Breast epithelium (tissue), 3 donors: Measurements from ENCODE around the gene FAM227B.

ENCODE experiments used
- POLR2A ChIP-seq: fragments of 450-650 bp; IDR thresholded peaks from one replicate; pipeline ENCODE4 v1.6.1; 2016; ENCODE audit warnings: antibody characterized with exemption, mild to moderate bottlenecking, moderate library complexity
- POLR2AphosphoS5 ChIP-seq, 3 donors: sonication (generic); formaldehyde crosslinking; IDR thresholded peaks; one replicate each; pipeline ENCODE4 v1.6.1; 2017; ENCODE audit warnings: antibody characterized with exemption in 3 of 3
- TF ChIP-seq, protein P1 (sequence below), 3 donors: fragments of 450-650 bp; IDR thresholded peaks; one replicate each; pipeline ENCODE4 v1.5.1; 2016 to 2017; ENCODE audit warnings: antibody characterized with exemption in 3 of 3, mild to moderate bottlenecking in 3 of 3, moderate library complexity in 3 of 3

DNA sequence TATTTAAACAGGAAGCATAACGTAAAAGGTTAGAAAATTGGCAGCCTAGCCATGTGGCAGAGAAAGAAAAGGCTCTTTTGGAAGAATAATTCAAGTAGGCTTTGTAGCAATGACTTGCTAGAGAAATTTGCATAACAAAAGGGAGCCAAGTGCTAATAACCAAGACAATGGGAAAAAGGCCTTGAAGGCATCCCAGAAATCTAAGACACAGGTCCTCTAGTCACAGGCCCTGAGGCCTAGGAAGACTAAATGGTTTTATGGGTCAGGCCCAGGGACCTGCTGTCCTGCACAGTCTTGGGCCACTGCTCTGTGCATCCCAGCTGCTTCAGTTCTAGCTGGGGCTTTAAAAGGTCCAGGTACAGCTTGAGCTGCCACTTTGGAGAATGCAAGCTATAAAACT is 119.0 kb downstream of the FAM227B start:
- TF ChIP-seq, protein P1, sequence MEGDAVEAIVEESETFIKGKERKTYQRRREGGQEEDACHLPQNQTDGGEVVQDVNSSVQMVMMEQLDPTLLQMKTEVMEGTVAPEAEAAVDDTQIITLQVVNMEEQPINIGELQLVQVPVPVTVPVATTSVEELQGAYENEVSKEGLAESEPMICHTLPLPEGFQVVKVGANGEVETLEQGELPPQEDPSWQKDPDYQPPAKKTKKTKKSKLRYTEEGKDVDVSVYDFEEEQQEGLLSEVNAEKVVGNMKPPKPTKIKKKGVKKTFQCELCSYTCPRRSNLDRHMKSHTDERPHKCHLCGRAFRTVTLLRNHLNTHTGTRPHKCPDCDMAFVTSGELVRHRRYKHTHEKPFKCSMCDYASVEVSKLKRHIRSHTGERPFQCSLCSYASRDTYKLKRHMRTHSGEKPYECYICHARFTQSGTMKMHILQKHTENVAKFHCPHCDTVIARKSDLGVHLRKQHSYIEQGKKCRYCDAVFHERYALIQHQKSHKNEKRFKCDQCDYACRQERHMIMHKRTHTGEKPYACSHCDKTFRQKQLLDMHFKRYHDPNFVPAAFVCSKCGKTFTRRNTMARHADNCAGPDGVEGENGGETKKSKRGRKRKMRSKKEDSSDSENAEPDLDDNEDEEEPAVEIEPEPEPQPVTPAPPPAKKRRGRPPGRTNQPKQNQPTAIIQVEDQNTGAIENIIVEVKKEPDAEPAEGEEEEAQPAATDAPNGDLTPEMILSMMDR (IDR thresholded peaks at IDR 0.05): no peak
- TF ChIP-seq POLR2AphosphoS5 (IDR thresholded peaks at IDR 0.05) (no peak), POLR2A (no peak)
